ENCODE results near the gene RAP1A.

The RAP1A gene

DNA sequence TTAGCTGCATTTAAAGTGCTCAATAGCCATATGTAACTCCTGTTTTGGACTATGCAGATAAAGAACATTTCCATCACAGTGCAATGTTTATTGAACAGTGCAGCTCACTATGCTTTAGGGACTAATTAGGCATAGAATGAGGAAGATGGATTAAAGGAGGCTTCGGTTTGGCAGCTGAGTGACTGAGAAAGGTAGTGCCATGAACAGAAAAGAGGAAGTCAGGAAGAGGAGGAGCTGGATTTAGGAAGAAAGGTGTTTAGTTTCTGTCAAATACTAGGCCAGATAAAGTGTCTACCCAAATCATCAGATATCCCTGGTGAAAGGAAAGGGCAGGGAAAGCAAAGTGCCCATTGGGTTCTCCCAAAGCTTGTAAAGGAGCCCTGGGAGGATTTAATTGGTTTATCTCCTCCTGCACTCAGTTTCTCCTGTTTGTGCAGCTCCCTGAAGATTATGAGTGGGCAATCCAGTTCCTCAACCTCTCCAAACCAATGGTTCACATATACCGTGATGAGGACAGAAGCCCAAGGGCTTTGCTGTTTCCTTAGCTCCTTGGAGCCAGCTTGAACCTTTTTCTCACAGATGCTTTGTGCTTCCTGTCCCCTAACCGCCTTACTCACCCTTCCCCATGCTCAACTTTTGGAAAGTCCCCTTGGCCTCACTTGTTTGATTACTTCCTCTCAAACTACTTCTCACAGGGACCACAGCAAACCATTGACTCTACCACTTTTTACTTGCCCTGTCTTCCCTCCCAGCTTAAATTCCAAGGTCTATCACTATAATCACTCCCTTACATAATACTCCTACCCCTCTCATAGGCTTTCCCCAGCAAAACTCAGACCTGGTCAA lies 3.5 kb upstream of the RAP1A start:
- no peak for DNase-seq (ENCODE audit: low read depth)

DNA sequence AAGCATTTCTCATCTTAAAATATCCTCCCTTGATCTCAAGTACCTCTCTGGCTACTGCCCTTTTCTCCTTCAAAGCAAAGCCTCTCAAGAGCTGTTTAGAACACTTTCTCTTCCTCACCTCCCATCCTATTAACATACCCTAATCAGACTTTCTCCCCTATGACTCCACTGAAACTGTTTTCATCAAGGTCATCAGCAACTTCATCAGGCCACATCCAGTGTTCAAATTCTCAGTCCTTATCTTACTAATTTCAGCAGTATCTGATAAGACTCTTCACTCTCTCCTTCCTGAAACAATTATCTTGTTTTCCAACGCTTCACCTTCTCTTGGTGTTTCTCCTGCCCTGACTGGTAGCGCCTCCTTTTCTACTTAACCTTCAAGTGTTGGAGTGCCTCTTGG lies 1.5 kb upstream of the RAP1A start:
- no peak overlapping the region for H3K4me3 ChIP-seq (ENCODE audit: low read depth, low read length)
- in situ Hi-C loops (cut with HindIII; ENCODE audit: low sequenced_read_pairs) = no loop called here
- TF ChIP-seq, protein P1, sequence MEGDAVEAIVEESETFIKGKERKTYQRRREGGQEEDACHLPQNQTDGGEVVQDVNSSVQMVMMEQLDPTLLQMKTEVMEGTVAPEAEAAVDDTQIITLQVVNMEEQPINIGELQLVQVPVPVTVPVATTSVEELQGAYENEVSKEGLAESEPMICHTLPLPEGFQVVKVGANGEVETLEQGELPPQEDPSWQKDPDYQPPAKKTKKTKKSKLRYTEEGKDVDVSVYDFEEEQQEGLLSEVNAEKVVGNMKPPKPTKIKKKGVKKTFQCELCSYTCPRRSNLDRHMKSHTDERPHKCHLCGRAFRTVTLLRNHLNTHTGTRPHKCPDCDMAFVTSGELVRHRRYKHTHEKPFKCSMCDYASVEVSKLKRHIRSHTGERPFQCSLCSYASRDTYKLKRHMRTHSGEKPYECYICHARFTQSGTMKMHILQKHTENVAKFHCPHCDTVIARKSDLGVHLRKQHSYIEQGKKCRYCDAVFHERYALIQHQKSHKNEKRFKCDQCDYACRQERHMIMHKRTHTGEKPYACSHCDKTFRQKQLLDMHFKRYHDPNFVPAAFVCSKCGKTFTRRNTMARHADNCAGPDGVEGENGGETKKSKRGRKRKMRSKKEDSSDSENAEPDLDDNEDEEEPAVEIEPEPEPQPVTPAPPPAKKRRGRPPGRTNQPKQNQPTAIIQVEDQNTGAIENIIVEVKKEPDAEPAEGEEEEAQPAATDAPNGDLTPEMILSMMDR (IDR thresholded peaks at IDR 0.05; ENCODE audit: low read depth, low read length, missing control alignments) = no peak
- DNase-seq (ENCODE audit: low read depth) = no peak

More for the DNA sequence above, 3.5 kb upstream of the RAP1A start:
- TF ChIP-seq, protein P1 (IDR thresholded peaks at IDR 0.05; ENCODE audit: low read depth, low read length, missing control alignments) = no peak
- in situ Hi-C loops (cut with HindIII; ENCODE audit: low sequenced_read_pairs) = no loop called here
- no peak overlapping the region for H3K4me3 ChIP-seq (ENCODE audit: low read depth, low read length)

DNA sequence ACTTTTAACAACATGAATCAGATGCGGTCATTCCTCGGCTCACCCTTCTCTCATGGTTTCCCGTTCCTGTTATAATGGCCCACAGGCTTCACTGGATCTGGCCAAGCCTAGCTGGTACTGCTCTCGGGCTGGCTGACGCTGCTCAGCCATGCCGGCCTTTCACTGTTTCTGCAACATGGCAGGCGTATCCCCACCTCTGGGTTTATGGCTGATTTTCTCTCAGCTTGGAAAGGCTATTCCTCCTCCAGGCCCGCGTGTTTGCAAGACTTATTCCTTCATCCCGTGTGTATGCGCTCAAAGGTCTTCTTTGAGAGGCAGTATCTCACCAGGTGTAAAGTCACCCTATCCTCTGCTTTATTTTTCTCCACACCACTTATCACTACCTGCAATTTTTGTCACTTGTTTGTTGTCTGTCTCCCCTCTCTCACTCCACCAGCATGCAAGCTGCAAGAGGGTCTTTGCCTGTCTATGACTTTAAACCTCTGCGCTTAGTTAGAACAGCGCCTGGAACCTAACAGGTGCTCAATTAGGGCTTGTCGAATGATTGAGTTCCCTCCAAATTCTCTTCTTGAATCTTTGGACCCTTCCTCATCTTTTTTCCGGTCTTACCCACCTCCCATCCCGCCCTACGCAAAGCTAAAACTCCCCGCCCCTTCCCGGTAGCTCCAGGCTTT lies 491 bp upstream of the RAP1A start:
- in situ Hi-C loops (cut with HindIII; ENCODE audit: low sequenced_read_pairs) = no loop called here
- TF ChIP-seq, protein P1 (IDR thresholded peaks at IDR 0.05; ENCODE audit: low read depth, low read length, missing control alignments) = no peak

DNA sequence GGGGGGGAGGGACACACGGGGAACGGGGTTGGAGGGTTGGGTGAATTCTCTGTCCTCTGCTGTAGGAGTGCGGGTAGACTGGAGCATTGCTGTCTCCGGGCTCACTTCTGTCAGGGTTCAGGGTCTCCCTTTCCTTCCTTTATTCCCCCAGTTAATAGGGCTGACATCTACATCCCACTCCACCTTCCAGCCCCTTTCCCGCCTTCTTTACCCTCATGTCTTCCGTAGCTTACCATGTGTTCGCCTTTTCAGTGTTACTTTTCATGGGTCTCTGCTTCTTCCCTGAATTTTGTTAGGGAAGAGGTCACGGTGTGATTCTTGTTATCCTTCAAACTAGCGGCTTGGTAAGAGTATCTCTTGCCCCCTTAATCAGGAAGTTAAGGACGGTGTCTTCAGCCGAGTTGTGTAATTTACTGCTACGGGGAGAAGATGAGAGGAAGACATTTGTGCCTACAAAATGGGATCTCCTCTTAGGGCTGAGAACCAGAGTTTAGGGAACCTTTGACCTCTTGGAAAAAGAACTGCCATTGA lies 917 bp downstream of the RAP1A start:
- TF ChIP-seq, protein P1 (IDR thresholded peaks at IDR 0.05; ENCODE audit: low read depth, low read length, missing control alignments) = no peak
- in situ Hi-C loops (cut with HindIII; ENCODE audit: low sequenced_read_pairs) = no loop called here

More for the DNA sequence above, 491 bp upstream of the RAP1A start:
- DNase-seq (ENCODE audit: low read depth) = no peak
- H3K4me3 ChIP-seq (ENCODE audit: low read depth, low read length) = peak overlapping the region; percentile 75

DNA sequence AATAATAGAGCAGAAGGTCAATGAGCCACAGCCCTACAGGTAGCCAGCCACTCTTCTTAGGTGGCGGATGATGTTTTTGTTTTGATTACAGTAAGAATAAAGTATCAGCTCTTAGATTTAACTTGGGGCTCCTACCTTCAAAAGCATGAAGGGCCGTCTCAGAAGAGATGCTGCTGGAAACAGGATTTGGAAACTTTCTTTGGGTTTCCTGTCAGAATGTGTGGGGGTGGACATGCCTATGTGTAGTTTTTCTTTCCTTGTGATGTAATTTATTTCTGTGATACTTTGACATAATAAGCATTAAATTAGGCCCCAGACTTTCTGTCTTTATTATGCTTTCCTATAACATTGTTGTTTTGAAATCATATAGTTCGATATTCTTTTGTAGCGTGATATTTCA lies 1.5 kb downstream of the RAP1A start:
- peak overlapping the region; percentile 75 for H3K4me3 ChIP-seq (ENCODE audit: low read depth, low read length)
- DNase-seq (ENCODE audit: low read depth) = no peak
- TF ChIP-seq, protein P1 (IDR thresholded peaks at IDR 0.05; ENCODE audit: low read depth, low read length, missing control alignments) = no peak
- in situ Hi-C loops (cut with HindIII; ENCODE audit: low sequenced_read_pairs) = no loop called here

More for the DNA sequence above, 917 bp downstream of the RAP1A start:
- DNase-seq (ENCODE audit: low read depth) = no peak
- peak overlapping the region; percentile 75 for H3K4me3 ChIP-seq (ENCODE audit: low read depth, low read length)

DNA sequence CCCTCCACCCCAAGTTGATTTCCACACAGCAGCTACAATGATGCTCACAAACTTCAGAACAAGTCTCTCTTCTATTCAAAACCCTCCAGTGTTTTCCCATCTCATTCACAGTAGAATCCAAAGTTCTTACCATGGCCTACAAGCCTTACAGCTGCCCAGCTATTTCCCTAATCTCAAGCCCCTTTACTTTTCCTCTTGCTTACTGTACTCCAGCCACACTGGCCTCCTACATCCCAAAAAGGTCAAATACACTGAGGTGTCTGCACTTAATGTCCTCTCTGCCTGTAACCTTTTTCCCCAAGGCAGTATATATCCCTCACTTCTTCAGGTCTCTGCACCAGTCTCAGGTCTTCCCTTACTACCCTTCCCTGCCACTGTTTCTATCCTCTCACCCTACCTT lies 2.6 kb downstream of the RAP1A start:
- H3K4me3 ChIP-seq (ENCODE audit: low read depth, low read length) = no peak overlapping the region
- TF ChIP-seq, protein P1 (IDR thresholded peaks at IDR 0.05; ENCODE audit: low read depth, low read length, missing control alignments) = no peak
- in situ Hi-C loops (cut with HindIII; ENCODE audit: low sequenced_read_pairs) = no loop called here
- no peak for DNase-seq (ENCODE audit: low read depth)
